ENCODE results near the gene SLC41A3.

DNA sequence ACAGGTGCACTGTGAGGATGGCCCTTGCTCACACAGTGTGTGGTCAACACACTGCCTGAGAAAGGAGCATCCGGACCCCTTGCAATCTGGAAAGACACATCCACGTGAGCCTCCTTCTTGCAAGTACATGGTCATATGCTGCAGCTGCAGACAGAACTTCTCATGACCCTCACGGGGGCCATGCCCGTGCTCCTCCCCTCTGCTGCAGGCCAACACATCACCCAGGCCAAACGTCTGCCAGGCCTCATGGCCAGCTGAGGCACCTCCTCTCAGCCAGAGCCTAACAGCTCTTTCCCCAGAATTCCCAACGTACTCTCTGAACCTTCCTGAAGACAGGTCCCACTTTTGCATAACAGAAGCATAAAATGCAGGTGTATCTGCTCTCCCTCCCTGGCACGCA, 25.3 kb downstream of the SLC41A3 start:
- TF ChIP-seq FOXM1 (IDR thresholded peaks at IDR 0.05; ENCODE audit: low read depth, low read length) (no peak), POLR2AphosphoS5 (IDR thresholded peaks at IDR 0.05; ENCODE audit: low read length) (no peak)
